Activated CD4-positive, CD25-positive, alpha-beta regulatory T cell treated with anti-CD3 and anti-CD28 coated beads, Interleukin-2, amount 50 U/mL, for 24 hours (primary cell): ENCODE data around the gene ARL8B.

Source experiments
- ATAC-seq, 2 donors: fragments of 150-1000 bp; cut with Tn5 transposase; one replicate each; pipeline ENCODE4 v1.10.0; 2021; ENCODE audit warnings: mild to moderate bottlenecking in 1 of 2, moderate library complexity in 1 of 2

The ARL8B gene

GRCh38 chr3:5217824-5218595 lies 95.9 kb downstream of the ARL8B start:
- ATAC-seq, result no peak

- no peak for ATAC-seq
Measured at GRCh38 chr3:5218815-5219214, 96.7 kb downstream of the ARL8B start.

- ATAC-seq, result no peak
Measured at GRCh38 chr3:5219216-5219615, 97.1 kb downstream of the ARL8B start.

GRCh38 chr3:5220193-5220592 lies 98.1 kb downstream of the ARL8B start:
- peak in 1 of 2 donors; percentile 27 for ATAC-seq

- ATAC-seq, result no peak
Measured at GRCh38 chr3:5220667-5221431, 98.8 kb downstream of the ARL8B start.

GRCh38 chr3:5221701-5222100 lies 99.6 kb downstream of the ARL8B start:
- ATAC-seq, result no peak

GRCh38 chr3:5222283-5223005 lies 100.4 kb downstream of the ARL8B start:
- no peak for ATAC-seq

GRCh38 chr3:5226783-5227182 lies 104.7 kb downstream of the ARL8B start:
- no peak for ATAC-seq

- no peak for ATAC-seq
Measured at GRCh38 chr3:5227812-5228211, 105.7 kb downstream of the ARL8B start.

GRCh38 chr3:5229414-5229813 lies 107.3 kb downstream of the ARL8B start:
- peak in 1 of 2 donors; percentile 59 for ATAC-seq
